ENCODE results near the gene LBHD2. TPM values are rescaled to one million over a fixed set of nuclear protein-coding genes. Genes with fewer than 3 reads are reported as not detected.

The LBHD2 gene
- total RNA-seq, 2 experiments from 2014 or later, result not detected

GRCh38 chr14:103090481-103091020 lies 6.5 kb downstream of the LBHD2 start:
- no peak overlapping the region for H3K27ac Mint-ChIP-seq
- DNase-seq, result no peak
- H3K9me3 Mint-ChIP-seq, result no peaks in the 10 kb centered on the region
- H3K4me3 Mint-ChIP-seq, result peak overlapping the region; percentile 17
- POLR2A ChIA-PET, result no interaction called here
- no peaks in the 10 kb centered on the region for H3K36me3 Mint-ChIP-seq (ENCODE audit: low read depth)
- peaks cover 1% of the 10 kb centered on the region for H3K27me3 Mint-ChIP-seq
- CTCF ChIA-PET, result interaction anchor here (0.6 kb wide), 1 partner anchor 498 kb away, joined by 4 read pairs; no protein-coding TSS in a partner anchor
- peaks cover 7% of the 10 kb centered on the region for H3K4me1 Mint-ChIP-seq

- H3K36me3 Mint-ChIP-seq (ENCODE audit: low read depth), result no peaks in the 10 kb centered on the region
- H3K4me3 Mint-ChIP-seq, result peak overlapping the region; percentile 17
- no peak overlapping the region for H3K27ac Mint-ChIP-seq
- ChIA-PET CTCF (interaction anchor here (0.6 to 1.4 kb wide), 2 partner anchors 396 to 497 kb away, joined by 3 to 4 read pairs; no protein-coding TSS in a partner anchor), POLR2A (no interaction called here)
- peaks cover 7% of the 10 kb centered on the region for H3K4me1 Mint-ChIP-seq
- no peaks in the 10 kb centered on the region for H3K9me3 Mint-ChIP-seq
- no peaks in the 10 kb centered on the region for H3K27me3 Mint-ChIP-seq
- peak; percentile 78 for DNase-seq
Measured at GRCh38 chr14:103091041-103091882, 7.3 kb downstream of the LBHD2 start.

GRCh38 chr14:103091883-103092222 lies 7.8 kb downstream of the LBHD2 start:
- Mint-ChIP-seq H3K27ac (no peak overlapping the region), H3K4me3 (no peak overlapping the region), H3K4me1 (peaks cover 7% of the 10 kb centered on the region), H3K27me3 (no peaks in the 10 kb centered on the region), H3K36me3 (ENCODE audit: low read depth) (no peaks in the 10 kb centered on the region), H3K9me3 (no peaks in the 10 kb centered on the region)
- ChIA-PET POLR2A (no interaction called here), CTCF (interaction anchor here (0.9 to 1.4 kb wide), 2 partner anchors 97 to 396 kb away, joined by 3 to 4 read pairs; no protein-coding TSS in a partner anchor)
- DNase-seq, result no peak

GRCh38 chr14:103093856-103094405 lies 9.9 kb downstream of the LBHD2 start:
- ChIA-PET CTCF (interaction anchor here (0.6 kb wide), 1 partner anchor 11 kb away, joined by 5 read pairs; no protein-coding TSS in a partner anchor), POLR2A (no interaction called here)
- DNase-seq, result no peak
- Mint-ChIP-seq H3K4me3 (no peak overlapping the region), H3K9me3 (no peaks in the 10 kb centered on the region), H3K27ac (no peak overlapping the region), H3K36me3 (ENCODE audit: low read depth) (no peaks in the 10 kb centered on the region), H3K4me1 (peaks cover 7% of the 10 kb centered on the region), H3K27me3 (no peaks in the 10 kb centered on the region)

- no peaks in the 10 kb centered on the region for H3K36me3 Mint-ChIP-seq (ENCODE audit: low read depth)
- H3K4me1 Mint-ChIP-seq, result peaks cover 7% of the 10 kb centered on the region
- no peak within 1 kb of the TSS for H3K4me3 Mint-ChIP-seq
- H3K27ac Mint-ChIP-seq, result no peak within 1 kb of the TSS
- ChIA-PET POLR2A (no interaction called here), CTCF (interaction anchor here (0.6 to 2.6 kb wide), 2 partner anchors 11 kb away, joined by 5 to 25 read pairs; no protein-coding TSS in a partner anchor)
- no peaks in the 10 kb centered on the region for H3K9me3 Mint-ChIP-seq
- no peaks in the 10 kb centered on the region for H3K27me3 Mint-ChIP-seq
- no peak for DNase-seq
Measured at GRCh38 chr14:103094406-103095209, 10.6 kb downstream of the LBHD2 start, which contains the start of gene EXOC3L4. EXOC3L4 (plus strand) TSS chr14:103094725; CDS start chr14:103100220, 5,495 bp downstream.

- ChIA-PET CTCF (interaction anchor here (2.6 kb wide), 1 partner anchor 10 kb away, joined by 25 read pairs; no protein-coding TSS in a partner anchor), POLR2A (no interaction called here)
- H3K36me3 Mint-ChIP-seq (ENCODE audit: low read depth), result no peaks in the 10 kb centered on the region
- H3K4me3 Mint-ChIP-seq, result no peak overlapping the region
- no peak overlapping the region for H3K27ac Mint-ChIP-seq
- H3K9me3 Mint-ChIP-seq, result no peaks in the 10 kb centered on the region
- H3K4me1 Mint-ChIP-seq, result peaks cover 7% of the 10 kb centered on the region
- DNase-seq, result no peak
- H3K27me3 Mint-ChIP-seq, result no peaks in the 10 kb centered on the region
Measured at GRCh38 chr14:103095210-103095778, 11.3 kb downstream of the LBHD2 start.

GRCh38 chr14:103096387-103096786 lies 12.4 kb downstream of the LBHD2 start:
- no peak overlapping the region for H3K4me3 Mint-ChIP-seq
- no peak for DNase-seq
- no peaks in the 10 kb centered on the region for H3K36me3 Mint-ChIP-seq (ENCODE audit: low read depth)
- peaks cover 3% of the 10 kb centered on the region for H3K27me3 Mint-ChIP-seq
- peaks cover 2% of the 10 kb centered on the region for H3K4me1 Mint-ChIP-seq
- POLR2A ChIA-PET, result no interaction called here
- H3K9me3 Mint-ChIP-seq, result no peaks in the 10 kb centered on the region
- H3K27ac Mint-ChIP-seq, result no peak overlapping the region
- CTCF ChIA-PET, result interaction anchor here (0.6 to 2.6 kb wide), 3 partner anchors 9 to 281 kb away, joined by 3 to 25 read pairs (median 4); no protein-coding TSS in a partner anchor

- ChIA-PET POLR2A (no interaction called here), CTCF (interaction anchor here (2.6 kb wide), 1 partner anchor 8 kb away, joined by 25 read pairs; no protein-coding TSS in a partner anchor)
- H3K9me3 Mint-ChIP-seq, result no peaks in the 10 kb centered on the region
- no peak for DNase-seq
- peaks cover 10% of the 10 kb centered on the region for H3K27me3 Mint-ChIP-seq
- no peaks in the 10 kb centered on the region for H3K36me3 Mint-ChIP-seq (ENCODE audit: low read depth)
- no peak overlapping the region for H3K27ac Mint-ChIP-seq
- H3K4me3 Mint-ChIP-seq, result no peak overlapping the region
- H3K4me1 Mint-ChIP-seq, result no peaks in the 10 kb centered on the region
Measured at GRCh38 chr14:103097244-103097993, 13.4 kb downstream of the LBHD2 start.

- no peak for DNase-seq
- no peak overlapping the region for H3K27ac Mint-ChIP-seq
- ChIA-PET CTCF (no interaction called here), POLR2A (no interaction called here)
- H3K36me3 Mint-ChIP-seq (ENCODE audit: low read depth), result no peaks in the 10 kb centered on the region
- H3K4me1 Mint-ChIP-seq, result no peaks in the 10 kb centered on the region
- no peaks in the 10 kb centered on the region for H3K9me3 Mint-ChIP-seq
- peaks cover 15% of the 10 kb centered on the region for H3K27me3 Mint-ChIP-seq
- H3K4me3 Mint-ChIP-seq, result no peak overlapping the region
Measured at GRCh38 chr14:103097994-103098957, 14.3 kb downstream of the LBHD2 start.

- Mint-ChIP-seq H3K27ac (no peak overlapping the region), H3K27me3 (peaks cover 19% of the 10 kb centered on the region), H3K9me3 (no peaks in the 10 kb centered on the region), H3K4me1 (peaks cover 2% of the 10 kb centered on the region), H3K36me3 (ENCODE audit: low read depth) (no peaks in the 10 kb centered on the region), H3K4me3 (no peak overlapping the region)
- ChIA-PET POLR2A (no interaction called here), CTCF (no interaction called here)
- DNase-seq, result no peak
Measured at GRCh38 chr14:103099081-103099732, 15.2 kb downstream of the LBHD2 start.

- Mint-ChIP-seq H3K9me3 (no peaks in the 10 kb centered on the region), H3K27ac (no peak overlapping the region), H3K4me1 (peaks cover 3% of the 10 kb centered on the region), H3K4me3 (no peak overlapping the region), H3K36me3 (ENCODE audit: low read depth) (no peaks in the 10 kb centered on the region), H3K27me3 (peaks cover 21% of the 10 kb centered on the region)
- POLR2A ChIA-PET, result no interaction called here
- CTCF ChIA-PET, result no interaction called here
- DNase-seq, result no peak
Measured at GRCh38 chr14:103099733-103100280, 15.8 kb downstream of the LBHD2 start.
